ENCODE measurements around the gene SPCS2.

DNA sequence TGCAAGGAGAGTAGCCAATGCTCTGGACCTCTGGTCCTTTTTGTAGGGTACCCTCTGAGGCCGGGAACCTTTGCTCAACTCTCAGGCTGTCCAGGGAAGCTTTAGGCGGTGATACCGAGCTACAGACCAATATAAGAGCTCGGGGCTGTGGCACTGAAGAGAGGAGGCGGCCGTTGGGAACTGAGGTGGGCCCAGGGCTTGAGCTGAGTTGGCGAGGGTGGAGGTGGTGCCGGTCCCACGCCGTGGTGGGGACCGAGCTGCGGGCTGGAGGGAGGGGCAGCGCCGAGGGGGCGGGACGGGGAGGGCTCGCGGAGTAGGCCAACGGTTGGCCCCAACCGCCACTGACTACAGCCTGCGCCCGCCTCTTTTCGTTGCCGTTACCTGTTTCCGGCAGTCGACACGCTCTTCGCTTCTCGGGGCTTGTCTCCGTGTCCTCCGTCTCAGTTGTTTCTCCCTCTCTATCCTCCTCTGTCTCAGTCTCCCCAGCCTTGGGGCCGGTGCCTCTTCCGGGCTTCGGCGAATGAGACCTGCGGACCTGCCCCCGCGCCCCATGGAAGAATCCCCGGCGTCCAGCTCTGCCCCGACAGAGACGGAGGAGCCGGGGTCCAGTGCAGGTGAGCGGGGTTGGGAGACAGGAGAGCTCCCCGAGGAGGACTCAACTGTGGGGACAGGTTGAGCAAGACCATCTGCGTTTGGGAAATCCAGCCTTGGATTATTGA is 39.6 kb downstream of the SPCS2 start, which contains the start of gene NEU3:
- TF ChIP-seq POLR2AphosphoS5 (IDR thresholded peaks at IDR 0.05; ENCODE audit: low read depth, low read length) = peak; percentile 92
- TF ChIP-seq TAF1 (IDR thresholded peaks at IDR 0.05; ENCODE audit: borderline replicate concordance, insufficient read depth, low read length) = peak; percentile 82; the same call in 1 of the 2 replicates
- TF ChIP-seq SIN3A (IDR thresholded peaks at IDR 0.05; ENCODE audit: borderline replicate concordance, insufficient read depth, low read length) = no peak
- TF ChIP-seq, protein P1, sequence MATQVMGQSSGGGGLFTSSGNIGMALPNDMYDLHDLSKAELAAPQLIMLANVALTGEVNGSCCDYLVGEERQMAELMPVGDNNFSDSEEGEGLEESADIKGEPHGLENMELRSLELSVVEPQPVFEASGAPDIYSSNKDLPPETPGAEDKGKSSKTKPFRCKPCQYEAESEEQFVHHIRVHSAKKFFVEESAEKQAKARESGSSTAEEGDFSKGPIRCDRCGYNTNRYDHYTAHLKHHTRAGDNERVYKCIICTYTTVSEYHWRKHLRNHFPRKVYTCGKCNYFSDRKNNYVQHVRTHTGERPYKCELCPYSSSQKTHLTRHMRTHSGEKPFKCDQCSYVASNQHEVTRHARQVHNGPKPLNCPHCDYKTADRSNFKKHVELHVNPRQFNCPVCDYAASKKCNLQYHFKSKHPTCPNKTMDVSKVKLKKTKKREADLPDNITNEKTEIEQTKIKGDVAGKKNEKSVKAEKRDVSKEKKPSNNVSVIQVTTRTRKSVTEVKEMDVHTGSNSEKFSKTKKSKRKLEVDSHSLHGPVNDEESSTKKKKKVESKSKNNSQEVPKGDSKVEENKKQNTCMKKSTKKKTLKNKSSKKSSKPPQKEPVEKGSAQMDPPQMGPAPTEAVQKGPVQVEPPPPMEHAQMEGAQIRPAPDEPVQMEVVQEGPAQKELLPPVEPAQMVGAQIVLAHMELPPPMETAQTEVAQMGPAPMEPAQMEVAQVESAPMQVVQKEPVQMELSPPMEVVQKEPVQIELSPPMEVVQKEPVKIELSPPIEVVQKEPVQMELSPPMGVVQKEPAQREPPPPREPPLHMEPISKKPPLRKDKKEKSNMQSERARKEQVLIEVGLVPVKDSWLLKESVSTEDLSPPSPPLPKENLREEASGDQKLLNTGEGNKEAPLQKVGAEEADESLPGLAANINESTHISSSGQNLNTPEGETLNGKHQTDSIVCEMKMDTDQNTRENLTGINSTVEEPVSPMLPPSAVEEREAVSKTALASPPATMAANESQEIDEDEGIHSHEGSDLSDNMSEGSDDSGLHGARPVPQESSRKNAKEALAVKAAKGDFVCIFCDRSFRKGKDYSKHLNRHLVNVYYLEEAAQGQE (IDR thresholded peaks at IDR 0.05; ENCODE audit: insufficient read depth in 1 of 2, low read depth in 2 of 2, low read length in 2 of 2) = peak in 1 of 2 experiments; percentile 58; a peak in 1 of 4 replicates
- TF ChIP-seq FOXP2 (optimal IDR thresholded peaks at IDR 0.05; ENCODE audit: borderline replicate concordance, extremely low read depth, extremely low read length, insufficient read depth) = no peak
